GM10266 (cell line): ENCODE data around the gene BCL6.

Source experiments
- DNase-seq: peaks from one replicate; pipeline ENCODE4 v3.0.0; 2012; ENCODE audit errors: extremely low spot score
- CTCF ChIP-seq: IDR thresholded peaks from 2 replicates; pipeline ENCODE4 v1.5.1; 2012; ENCODE audit warnings: mild to moderate bottlenecking, low read depth; ENCODE audit not compliant: control insufficient read depth, insufficient read depth; ENCODE audit errors: missing control alignments

Gene BCL6

GRCh38 chr3:187737368-187738070 lies 7.7 kb downstream of the BCL6 start:
- DNase-seq: no peak
- no peak for TF ChIP-seq CTCF

- TF ChIP-seq CTCF: no peak
- DNase-seq: no peak
These were observed 8.3 kb downstream of the BCL6 start for GRCh38 chr3:187737006-187737367.

GRCh38 chr3:187736418-187736871 lies 8.8 kb downstream of the BCL6 start:
- TF ChIP-seq CTCF: no peak
- no peak for DNase-seq

- DNase-seq: no peak
- no peak for TF ChIP-seq CTCF
These were observed 9.4 kb downstream of the BCL6 start for GRCh38 chr3:187735837-187736236.

- no peak for TF ChIP-seq CTCF
- no peak for DNase-seq
These were observed 9.9 kb downstream of the BCL6 start for GRCh38 chr3:187735383-187735782.

GRCh38 chr3:187734841-187735240 lies 10.4 kb downstream of the BCL6 start:
- no peak for TF ChIP-seq CTCF
- no peak for DNase-seq

- TF ChIP-seq CTCF: no peak
- DNase-seq: no peak
These were observed 11.9 kb downstream of the BCL6 start for GRCh38 chr3:187733371-187733770.
